HG03442 (cell line): ENCODE results near the gene TMEM106A.
"Not testable (repeated sequence)": the region's sequence is repeated elsewhere in the genome, so short reads cannot be mapped to it uniquely, and the experiment has no call there.

ENCODE experiments used
- ATAC-seq: cut with Tn5 transposase; IDR thresholded peaks from one replicate; pipeline ENCODE4 v1.9.1; 2021; ENCODE audit warnings: mild to moderate bottlenecking, moderate library complexity; ENCODE audit not compliant: unreplicated experiment

TMEM106A gene, protein sequence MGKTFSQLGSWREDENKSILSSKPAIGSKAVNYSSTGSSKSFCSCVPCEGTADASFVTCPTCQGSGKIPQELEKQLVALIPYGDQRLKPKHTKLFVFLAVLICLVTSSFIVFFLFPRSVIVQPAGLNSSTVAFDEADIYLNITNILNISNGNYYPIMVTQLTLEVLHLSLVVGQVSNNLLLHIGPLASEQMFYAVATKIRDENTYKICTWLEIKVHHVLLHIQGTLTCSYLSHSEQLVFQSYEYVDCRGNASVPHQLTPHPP

DNA sequence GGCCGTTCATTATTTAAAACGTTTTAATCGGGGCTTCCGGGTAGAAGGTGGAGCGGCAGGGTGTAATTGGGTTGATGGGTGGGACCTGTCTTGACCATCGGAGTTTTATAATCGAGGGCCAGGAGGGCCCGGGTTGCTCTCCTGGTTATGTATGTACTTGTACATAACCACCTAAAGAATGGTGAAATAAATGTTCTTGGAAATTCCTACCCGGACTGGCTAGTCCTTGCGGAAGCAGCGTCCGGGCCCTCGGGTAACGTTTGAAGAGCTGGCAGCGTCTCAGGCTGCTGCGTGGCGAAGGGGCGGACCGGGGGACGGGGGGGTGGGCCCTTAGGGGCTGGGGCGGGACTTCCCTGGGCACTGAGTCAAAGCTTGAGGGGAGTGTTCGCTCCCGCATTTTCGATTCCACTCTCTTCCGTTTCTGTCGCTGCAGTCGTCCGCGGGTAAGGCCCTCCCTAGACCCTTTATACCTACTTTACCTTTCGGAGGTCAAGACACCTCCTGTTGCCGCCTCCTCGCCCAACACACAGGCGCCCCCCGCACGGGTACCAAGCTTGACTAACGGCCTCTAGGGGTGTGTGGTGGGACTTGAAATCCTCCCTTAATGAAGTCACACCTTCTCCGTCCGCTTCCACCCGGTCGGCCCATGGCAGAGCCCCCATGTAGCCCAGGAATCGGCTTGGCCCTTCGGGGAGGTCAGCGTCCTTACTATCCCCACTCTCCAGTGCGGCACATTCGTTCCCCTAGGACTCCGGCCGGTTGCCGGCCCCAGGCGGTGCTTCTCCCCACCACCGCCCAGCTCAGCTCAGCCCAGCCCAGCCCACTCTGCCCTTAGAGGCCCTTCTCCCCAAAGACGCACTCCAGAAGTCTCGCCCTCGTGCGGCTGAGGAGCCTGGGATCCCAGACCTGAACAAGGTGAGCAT, at the start of gene TMEM106A:
Gene TMEM106A, plus strand, starts transcription at position 396 of the 923 bp plus-strand sequence. CDS start 1,167 bp downstream, outside the sequence.
- ATAC-seq, result peak; percentile 63

DNA sequence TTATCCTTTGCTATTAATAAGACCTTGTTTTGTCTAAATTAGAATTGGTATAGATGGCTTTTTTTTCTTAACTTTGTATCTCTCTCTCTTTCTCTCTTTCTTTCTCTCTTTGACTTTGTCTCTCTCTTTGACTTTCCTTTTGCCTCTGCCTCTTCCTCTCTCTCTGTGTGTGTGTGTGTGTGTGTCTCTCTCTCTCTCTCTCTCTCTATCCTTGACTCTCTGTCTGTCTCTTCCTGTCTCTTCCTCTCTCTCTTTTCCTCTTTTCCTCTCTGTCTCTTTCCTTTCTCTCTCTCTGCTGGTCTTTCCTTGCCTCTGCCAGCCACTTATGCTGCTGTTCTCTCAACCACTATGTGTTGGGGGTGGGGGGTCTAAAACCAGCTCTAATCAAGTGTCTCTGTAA, 45.7 kb upstream of the TMEM106A start:
- ATAC-seq, result not testable (repeated sequence)

DNA sequence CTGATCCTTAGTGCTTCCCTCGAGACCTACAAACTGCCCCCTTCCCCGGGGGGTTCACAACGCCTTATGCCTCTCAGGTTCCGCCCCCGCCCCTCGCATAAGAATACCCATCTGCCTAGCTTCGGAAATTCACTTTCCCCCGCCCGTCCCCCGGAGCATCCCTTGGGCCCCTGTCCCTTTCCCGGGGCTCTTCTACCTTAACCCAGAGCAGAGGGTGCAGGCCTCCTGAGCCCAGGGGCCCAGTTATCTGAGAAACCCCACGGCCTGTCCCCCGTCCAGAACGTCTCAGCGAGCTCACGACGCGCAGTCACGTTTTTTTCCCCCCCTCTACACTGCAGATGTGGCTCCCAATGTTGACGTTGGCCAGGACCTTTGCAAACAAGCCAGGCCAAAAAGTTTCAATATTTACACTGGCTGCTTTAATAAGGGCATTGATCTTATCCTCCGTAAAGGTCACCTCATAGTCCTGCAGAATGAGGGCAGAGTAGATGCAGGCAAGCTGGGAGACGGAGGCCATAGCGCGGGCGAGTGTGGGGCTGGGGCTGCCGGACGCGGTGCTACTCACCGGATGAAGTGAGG, 42.0 kb upstream of the TMEM106A start:
- ATAC-seq, result peak; percentile 12

DNA sequence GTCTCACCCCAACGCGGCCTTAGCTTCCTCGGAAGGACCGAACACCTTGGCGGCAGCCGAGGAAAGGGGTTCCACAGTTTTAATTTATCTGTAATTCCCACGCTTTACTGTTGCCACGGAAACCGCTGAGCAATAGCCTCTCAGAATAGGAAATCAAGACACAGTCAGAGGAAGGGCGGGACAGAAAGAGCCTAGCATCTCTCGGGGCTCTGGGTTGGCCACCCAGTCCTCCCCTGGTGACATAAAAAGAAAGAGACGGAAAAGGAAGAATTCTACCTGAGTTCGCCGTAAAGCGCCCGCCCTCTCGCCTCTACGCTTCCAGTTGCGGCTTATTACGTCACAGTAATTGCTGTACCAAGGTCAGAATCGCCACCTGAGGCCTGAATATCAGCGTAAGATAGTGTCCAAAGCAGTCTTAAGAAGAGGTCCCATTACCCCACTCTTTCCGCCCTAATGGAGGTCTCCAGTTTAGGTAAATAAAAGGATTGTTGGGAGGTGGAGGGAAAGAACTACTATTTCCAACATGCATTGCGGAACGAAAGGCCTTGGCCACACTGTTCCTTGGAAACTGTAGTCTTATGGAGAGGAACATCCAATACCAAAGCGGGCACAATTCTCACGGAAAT, 41.4 kb upstream of the TMEM106A start:
- peak; percentile 66 for ATAC-seq

DNA sequence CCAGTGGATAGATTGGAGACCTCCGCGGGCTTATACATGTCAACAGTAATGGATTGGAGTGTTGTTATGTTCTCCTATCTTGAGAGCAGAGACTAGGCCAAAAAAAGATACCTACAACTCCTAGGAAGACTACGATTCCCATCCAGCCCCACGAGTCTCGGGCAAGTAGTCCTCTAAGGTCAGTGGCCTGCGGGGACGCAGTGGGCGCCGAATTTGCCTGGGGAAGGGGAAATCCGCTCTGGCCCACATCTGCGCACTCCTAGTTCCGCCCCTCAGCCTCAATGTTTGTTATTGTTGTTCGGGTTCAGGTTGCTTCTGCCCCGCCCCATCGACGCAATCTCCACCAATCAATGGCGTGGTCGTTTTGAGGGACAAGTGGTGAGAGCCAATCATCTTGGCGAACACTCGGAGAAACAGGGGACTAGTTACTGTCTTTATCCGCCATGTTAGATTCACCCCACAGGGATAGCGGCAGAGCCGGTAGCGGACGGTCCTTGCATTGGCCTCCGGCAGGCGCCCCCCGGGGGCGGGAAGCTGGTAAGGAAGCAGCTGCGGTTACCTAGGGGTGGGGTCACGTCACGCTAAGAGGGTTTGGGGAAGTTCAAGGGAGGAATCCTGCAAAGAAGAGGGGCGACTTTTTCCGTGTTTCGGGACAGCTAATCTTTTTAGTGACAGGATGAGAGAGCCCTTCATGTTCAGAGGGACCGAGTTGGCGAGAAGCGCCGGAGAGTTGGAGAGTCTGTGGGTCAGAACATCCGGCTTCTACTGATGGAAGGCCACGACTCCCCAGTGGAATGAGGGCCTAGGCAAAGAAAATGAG, 40.7 kb upstream of the TMEM106A start, which contains the start of gene NBR1:
Gene NBR1, plus strand, starts transcription at position 449 of the 820 bp plus-strand sequence. CDS start 4,586 bp downstream, outside the sequence.
- peak; percentile 65 for ATAC-seq

DNA sequence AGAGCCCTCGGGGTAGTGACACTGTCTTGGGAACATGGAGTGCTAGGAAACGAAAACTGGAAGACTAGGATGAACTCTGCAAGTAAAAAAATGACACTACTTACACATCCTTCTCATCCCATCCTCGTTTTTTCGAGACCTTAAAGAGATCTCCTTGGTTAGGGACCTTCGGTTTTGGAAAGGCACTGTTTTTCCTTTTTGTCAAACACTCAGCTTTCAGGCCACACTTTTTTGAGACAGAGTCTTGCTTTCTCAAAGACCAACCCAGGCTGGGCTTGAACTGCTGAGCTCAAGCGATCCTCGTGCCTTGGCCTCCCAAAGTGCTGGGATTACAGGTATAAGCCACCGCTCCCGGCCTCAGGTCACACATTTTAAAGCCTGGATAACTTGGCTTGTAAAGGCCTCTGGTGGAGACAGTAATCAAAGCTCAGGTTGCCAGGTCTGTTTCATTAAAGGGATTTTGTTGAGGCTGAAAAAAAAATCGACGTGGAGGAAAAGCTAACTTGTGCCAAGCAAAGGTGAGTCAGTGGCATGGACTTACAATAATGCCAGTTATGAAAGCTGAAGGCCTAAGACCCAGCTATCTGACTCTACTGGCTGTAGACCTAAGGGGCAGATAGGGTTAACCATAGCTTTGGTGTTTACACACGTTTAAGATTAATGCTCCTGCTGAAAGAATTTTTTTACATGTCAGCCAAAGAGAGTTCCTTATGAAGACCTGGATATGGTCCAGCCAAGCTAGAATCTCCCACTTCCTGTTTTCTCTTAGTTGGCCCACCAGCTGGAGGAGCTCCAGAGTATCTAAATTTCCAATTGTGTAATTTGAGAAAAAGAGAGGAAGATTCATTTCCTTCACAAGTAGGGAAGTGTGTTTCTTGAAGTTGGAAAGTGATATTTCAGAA, 39.8 kb upstream of the TMEM106A start:
- no peak for ATAC-seq

DNA sequence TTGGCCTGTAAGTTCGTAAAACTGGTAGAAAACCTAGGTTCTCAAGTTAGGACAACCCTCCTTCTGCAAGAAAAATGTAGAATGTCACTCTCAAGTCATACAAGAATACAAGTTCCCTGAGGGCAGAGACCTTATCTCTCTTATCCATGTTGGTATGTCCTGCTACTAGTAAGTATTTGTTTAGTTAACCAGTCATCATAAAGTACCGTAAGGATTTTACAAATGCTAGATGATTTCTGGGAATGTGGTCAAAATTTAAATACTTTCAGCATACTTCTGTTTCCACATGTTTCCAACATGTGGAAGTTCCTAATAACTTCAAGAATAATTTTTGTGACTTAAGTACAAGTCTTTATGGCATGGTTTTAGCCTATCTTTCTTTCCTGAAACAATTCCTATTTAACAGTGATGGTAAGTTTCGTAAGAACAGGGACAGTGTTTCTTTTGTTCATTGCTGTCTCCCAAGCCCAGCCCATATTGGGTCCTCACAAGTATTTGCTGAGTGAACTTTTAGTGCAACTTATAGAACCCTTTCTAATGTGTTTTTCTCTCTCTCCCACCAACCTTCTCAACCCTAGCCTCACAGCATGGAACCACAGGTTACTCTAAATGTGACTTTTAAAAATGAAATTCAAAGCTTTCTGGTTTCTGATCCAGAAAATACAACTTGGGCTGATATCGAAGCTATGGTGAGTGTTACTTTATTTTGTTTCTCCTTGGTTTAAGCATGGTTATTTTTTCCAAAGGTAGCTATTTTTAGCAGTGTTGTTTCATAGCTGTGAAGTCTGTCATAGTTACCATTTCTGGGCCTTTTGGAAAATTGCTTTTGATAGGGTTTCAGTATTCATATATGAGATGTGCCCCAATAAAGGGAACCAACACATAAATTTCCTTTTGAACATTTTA, 36.2 kb upstream of the TMEM106A start:
- ATAC-seq, result no peak

DNA sequence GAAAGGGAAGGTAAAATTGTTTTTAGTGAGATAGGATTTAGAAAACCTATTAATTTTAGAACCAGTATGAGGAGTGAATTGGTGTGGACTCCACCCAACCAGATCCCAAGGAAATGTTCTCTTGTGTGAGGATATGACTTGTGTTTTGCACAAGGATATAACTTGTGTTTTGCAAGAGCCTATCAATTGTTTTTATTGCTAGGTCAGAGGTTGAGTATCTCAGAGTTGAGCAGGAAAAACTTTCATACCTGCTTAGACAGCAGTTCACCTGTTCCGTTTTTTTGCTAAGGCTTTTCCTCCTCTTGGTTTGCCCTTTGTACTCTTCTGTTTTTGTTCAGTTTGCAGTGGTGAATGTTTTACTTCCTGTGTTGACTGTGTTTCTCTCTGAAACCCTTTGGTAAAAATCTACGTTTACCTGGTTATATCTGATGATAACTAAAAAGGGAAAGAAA, 35.5 kb upstream of the TMEM106A start:
- no peak for ATAC-seq

DNA sequence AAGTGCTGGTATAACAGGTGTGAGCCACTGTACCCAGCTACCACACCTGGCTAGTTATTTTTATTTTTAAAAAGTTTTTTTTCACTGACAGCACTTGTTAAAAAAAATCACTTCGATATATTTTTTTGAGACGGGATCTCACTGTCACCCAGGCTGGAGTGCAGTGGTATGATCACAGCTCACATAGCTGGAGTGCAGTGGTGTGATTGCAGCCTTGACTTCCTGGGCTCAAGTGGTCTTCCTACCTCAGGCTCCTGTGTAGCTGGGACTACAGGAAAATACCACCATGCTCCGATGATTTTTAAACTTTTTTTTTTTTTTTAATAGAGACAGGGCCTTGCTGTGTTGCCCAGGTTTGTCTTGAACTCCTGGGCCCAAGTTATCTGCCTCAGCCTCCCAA, 27.8 kb upstream of the TMEM106A start:
- ATAC-seq, result no peak

DNA sequence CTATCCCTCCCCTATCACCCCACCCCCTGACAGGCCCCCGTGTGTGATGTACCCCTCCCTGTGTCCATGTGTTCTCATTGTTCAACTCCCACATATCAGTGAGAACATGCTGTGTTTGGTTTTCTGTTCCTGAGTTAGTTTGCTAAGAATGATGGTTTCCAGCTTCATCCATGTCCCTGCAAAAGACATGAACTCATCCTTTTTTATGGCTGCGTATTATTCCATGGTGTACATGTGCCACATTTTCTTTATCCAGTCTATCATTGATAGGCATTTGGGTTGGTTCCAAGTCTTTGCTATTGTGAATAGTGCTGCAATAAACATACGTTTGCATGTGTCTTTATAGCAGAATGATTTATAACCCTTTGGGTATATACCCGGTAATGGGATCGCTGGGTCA, 25.0 kb upstream of the TMEM106A start:
- ATAC-seq, result not testable (repeated sequence)

DNA sequence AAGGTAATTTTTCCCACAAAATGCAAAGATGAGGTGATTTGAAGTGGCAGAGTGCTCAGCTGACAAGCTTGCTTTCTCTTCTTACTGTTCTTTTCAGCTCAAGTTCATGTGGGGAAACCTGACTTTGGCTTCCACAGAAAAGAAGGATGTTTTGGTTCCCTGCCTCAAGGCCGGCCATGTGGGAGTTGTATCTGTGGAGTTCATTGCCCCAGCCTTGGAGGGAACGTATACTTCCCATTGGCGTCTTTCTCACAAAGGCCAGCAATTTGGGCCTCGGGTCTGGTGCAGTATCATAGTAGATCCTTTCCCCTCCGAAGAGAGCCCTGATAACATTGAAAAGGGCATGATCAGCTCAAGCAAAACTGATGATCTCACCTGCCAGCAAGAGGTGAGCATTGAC, 18.4 kb upstream of the TMEM106A start:
- no peak for ATAC-seq

DNA sequence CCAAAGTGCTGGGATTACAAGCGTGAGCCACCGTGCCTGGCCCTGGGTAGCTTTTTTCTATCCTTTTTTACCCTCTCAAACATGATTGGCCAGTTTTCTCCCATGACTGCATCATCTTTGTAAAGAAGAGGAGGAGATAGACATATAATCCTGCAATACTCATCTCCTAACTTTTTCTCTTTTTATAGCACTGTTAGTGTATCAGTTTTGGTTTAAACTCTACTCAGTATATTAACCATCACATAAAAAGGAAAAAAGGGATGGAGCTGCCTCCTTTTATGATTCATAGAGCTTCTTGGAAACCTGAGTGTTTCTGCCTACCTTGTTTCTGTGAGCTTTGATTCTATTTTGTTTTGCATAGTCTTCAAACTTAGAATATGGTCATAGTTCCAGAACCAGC, 12.0 kb upstream of the TMEM106A start:
- ATAC-seq, result no peak

DNA sequence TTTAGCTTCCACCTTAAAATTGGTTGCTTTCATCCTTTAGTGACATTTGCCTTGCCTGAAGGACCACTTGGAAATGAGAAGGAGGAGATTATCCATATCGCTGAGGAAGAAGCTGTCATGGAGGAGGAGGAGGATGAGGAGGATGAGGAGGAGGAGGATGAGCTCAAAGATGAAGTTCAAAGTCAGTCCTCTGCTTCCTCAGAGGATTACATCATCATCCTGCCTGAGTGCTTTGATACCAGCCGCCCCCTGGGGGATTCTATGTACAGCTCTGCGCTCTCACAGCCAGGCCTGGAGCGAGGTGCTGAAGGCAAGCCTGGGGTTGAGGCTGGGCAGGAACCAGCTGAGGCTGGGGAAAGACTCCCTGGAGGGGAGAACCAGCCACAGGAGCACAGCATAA, 11.5 kb upstream of the TMEM106A start:
- no peak for ATAC-seq

DNA sequence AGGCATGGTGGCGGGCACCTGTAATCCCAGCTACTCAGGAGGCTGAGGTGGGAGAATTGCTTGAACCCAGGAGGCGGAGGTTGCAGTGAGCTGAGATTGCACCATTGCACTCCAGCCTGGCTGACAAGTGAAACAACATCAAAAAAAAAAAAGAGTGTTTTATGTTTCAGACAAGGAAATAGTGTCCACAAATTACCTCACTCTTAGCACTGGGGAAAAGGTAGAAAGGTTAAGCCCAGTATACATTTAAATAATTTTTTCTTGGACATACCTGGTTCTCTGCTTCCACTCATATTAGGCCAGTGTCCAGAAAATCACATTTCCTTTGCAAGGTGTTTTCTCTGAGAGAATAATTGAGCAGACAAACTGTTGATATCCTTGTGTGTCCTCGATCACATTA, 8.7 kb upstream of the TMEM106A start:
- ATAC-seq, result not testable (repeated sequence)

DNA sequence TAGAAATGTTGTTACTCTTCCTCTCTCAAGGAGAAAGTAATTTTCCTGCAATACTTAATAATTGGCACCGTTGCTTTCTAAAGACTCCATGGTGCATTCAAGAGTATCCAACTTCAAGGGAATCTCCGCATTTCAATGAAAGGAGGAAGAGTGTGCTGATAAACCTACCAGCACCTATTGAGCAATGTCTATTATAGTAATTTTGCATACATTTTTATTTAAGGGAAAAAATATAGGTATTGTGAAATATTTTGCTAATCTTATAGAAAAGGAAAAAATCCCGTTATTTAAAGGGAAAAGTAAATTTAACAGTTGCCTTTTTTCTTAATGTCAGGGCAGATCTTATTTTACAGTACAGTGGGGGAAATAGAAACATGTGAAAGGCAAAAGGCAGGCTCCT, 1.1 kb upstream of the TMEM106A start:
- ATAC-seq, result no peak

DNA sequence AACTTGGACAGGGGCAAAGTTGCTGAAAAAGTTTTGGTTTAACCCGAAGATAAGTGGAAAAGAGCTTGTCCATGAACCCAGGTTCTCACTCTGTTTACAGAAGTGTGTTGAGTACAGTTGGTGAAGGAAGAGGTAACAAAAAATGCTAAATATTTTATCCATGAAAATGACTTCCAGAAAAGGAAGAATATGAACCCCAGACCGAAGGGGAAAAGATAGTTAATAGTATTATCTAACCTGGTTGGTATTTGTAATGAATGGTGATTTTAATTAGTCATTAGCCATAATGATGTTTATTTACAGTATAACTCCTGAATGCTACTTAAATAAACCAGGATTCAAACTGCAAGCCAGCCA, 574 bp upstream of the TMEM106A start:
- no peak for ATAC-seq

DNA sequence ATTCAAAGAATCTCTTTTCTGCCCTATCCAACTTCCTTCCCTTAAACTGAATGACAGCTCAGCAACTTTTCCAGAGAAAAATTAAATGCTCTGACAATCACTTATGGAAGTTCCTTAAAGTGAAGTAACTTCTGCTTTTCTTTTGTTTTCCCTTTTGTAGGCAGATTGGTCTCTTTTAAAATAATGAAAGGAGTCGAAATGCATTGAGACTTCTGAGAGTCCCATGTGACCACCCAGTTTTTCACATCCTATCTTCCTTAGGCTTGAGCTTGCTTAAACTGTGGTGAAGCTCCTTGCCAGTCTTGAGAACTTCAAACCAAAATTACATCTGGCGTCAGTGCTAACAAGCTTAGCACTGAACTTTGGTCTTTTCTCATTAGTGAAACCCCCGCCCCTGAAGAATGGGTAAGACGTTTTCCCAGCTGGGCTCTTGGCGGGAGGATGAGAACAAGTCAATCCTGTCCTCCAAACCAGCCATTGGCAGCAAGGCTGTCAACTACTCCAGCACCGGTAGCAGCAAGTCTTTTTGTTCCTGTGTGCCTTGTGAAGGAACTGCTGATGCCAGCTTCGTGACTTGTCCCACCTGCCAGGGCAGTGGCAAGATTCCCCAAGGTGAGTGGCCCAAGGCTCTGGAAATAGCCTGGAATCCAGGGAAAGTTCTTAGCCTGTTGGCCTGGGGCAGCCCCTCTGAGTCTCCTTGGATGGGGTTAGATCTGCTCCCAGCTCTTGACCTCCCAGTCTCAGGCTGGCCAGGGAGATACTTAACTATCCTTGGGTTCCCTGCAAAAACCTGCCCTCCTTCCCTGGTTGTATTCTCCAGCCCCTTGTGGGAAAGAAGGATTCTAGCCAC, 1.2 kb downstream of the TMEM106A start:
- no peak for ATAC-seq
